ENCODE measurements around the gene RANBP3L.

- TF ChIP-seq CTCF (IDR thresholded peaks at IDR 0.05 in 2 of 3, conservative IDR thresholded peaks at IDR 0.05 in 1 of 3; ENCODE audit: control insufficient read depth in 2 of 3, extremely low read depth in 1 of 3, insufficient read depth in 1 of 3, low read depth in 3 of 3, low read length in 3 of 3) (no peak), SUZ12 (IDR thresholded peaks at IDR 0.05; ENCODE audit: unreplicated experiment) (no peak), NRF1 (conservative IDR thresholded peaks at IDR 0.05; ENCODE audit: low read depth, low read length) (no peak), CHD4 (IDR thresholded peaks at IDR 0.05) (no peak), SPI1 (IDR thresholded peaks at IDR 0.05; ENCODE audit: borderline replicate concordance, insufficient read depth, low read depth, low read length) (no peak), SMC3 (IDR thresholded peaks at IDR 0.05; ENCODE audit: borderline replicate concordance, low read length) (no peak), RAD21 (IDR thresholded peaks at IDR 0.05; ENCODE audit: insufficient read depth, low read depth, low read length) (no peak), HCFC1 (IDR thresholded peaks at IDR 0.05; ENCODE audit: low read length) (no peak), ETV6 (conservative IDR thresholded peaks at IDR 0.05 in 1 of 2, IDR thresholded peaks at IDR 0.05 in 1 of 2; ENCODE audit: borderline replicate concordance in 1 of 2, low read depth in 1 of 2) (no peak), REST (IDR thresholded peaks at IDR 0.05; ENCODE audit: low read depth, low read length) (no peak), TBL1XR1 (IDR thresholded peaks at IDR 0.05; ENCODE audit: low read depth, low read length) (no peak), BRCA1 (IDR thresholded peaks at IDR 0.05; ENCODE audit: low read depth, low read length) (no peak), HDAC2 (IDR thresholded peaks at IDR 0.05) (no peak), ZZZ3 (IDR thresholded peaks at IDR 0.05; ENCODE audit: control insufficient read depth, insufficient read length, low read depth) (no peak)
Measured at GRCh38 chr5:36238502-36239295, 63.0 kb downstream of the RANBP3L start.
